ENCODE measurements around the gene RNH1.
"Not testable (repeated sequence)": the region's sequence is repeated elsewhere in the genome, so short reads cannot be mapped to it uniquely, and the experiment has no call there.

The RNH1 gene

GRCh38 chr11:476416-476815, 30.6 kb downstream of the RNH1 start:
- DNase-seq (ENCODE audit: low spot score) = no peak

- DNase-seq (ENCODE audit: low spot score) = no peak
These were observed 31.1 kb downstream of the RNH1 start for GRCh38 chr11:475941-476340.

GRCh38 chr11:474914-475506, 32.0 kb downstream of the RNH1 start:
- DNase-seq (ENCODE audit: low spot score) = no peak

- no peak for DNase-seq (ENCODE audit: low spot score)
These were observed 32.9 kb downstream of the RNH1 start for GRCh38 chr11:473962-474785.

- no peak for DNase-seq (ENCODE audit: low spot score)
These were observed 33.6 kb downstream of the RNH1 start for GRCh38 chr11:473415-473814.

GRCh38 chr11:472816-473215, 34.2 kb downstream of the RNH1 start:
- no peak for DNase-seq (ENCODE audit: low spot score)

GRCh38 chr11:472272-472671, 34.8 kb downstream of the RNH1 start:
- no peak for DNase-seq (ENCODE audit: low spot score)

GRCh38 chr11:471468-472145, 35.4 kb downstream of the RNH1 start:
- no peak for DNase-seq (ENCODE audit: low spot score)

- DNase-seq (ENCODE audit: low spot score) = peak; percentile 70
These were observed 37.1 kb downstream of the RNH1 start for GRCh38 chr11:469684-470560.

GRCh38 chr11:469026-469683, 37.9 kb downstream of the RNH1 start:
- not testable (repeated sequence) for DNase-seq (ENCODE audit: low spot score)

- DNase-seq (ENCODE audit: low spot score) = no peak
These were observed 38.5 kb downstream of the RNH1 start for GRCh38 chr11:468493-468892.

- DNase-seq (ENCODE audit: low spot score) = no peak
These were observed 39.0 kb downstream of the RNH1 start for GRCh38 chr11:468036-468435.

- DNase-seq (ENCODE audit: low spot score) = no peak
These were observed 41.0 kb downstream of the RNH1 start for GRCh38 chr11:465896-466530.

- DNase-seq (ENCODE audit: low spot score) = no peak
These were observed 42.7 kb downstream of the RNH1 start for GRCh38 chr11:464316-464715.

GRCh38 chr11:462107-462890, 44.7 kb downstream of the RNH1 start:
- DNase-seq (ENCODE audit: low spot score) = no peak

GRCh38 chr11:461626-462025, 45.4 kb downstream of the RNH1 start:
- no peak for DNase-seq (ENCODE audit: low spot score)

- no peak for DNase-seq (ENCODE audit: low spot score)
These were observed 46.5 kb downstream of the RNH1 start for GRCh38 chr11:460331-461199.

- DNase-seq (ENCODE audit: low spot score) = no peak
These were observed 47.4 kb downstream of the RNH1 start for GRCh38 chr11:459511-460220.
